CD14-positive monocyte (primary cell): Measurements from ENCODE around the gene MADD. TPM values are rescaled to one million over a fixed set of nuclear protein-coding genes. Genes with fewer than 3 reads are reported as not detected.

ENCODE experiments used
- DNase-seq, 3 donors: peaks; one replicate each; pipeline ENCODE4 v3.0.0-alpha.2; 2011 to 2022
- H2AFZ ChIP-seq: 2 replicates; pipeline ENCODE4 v1.6.0; 2012; ENCODE audit warnings: mild to moderate bottlenecking, low read depth, low read length, inconsistent platforms; ENCODE audit not compliant: insufficient read depth, poor library complexity, severe bottlenecking
- H3K27ac ChIP-seq, 2 donors: 1 replicate in 1 of 2; 2 replicates in 1 of 2; pipeline ENCODE4 v1.5.1; 2012 to 2013; ENCODE audit warnings: low read length in 2 of 2, control low read depth in 1 of 2, inconsistent platforms in 1 of 2, low read depth in 1 of 2, mild to moderate bottlenecking in 1 of 2
- H3K27me3 ChIP-seq, 2 donors: one replicate each; pipeline versions ENCODE4 v1.6.0 to v1.6.1; 2011 to 2013; ENCODE audit warnings: low read length in 2 of 2; ENCODE audit not compliant: control insufficient read depth in 2 of 2, insufficient read depth in 2 of 2
- H3K36me3 ChIP-seq, 2 donors: replicated peaks in 1 of 2; 1 replicate in 1 of 2; 2 replicates in 1 of 2; pipeline versions ENCODE4 v1.5.1 to v1.6.1; 2012 to 2013; ENCODE audit warnings: low read length in 2 of 2, control low read depth in 1 of 2, inconsistent platforms in 1 of 2, mild to moderate bottlenecking in 1 of 2; ENCODE audit not compliant: insufficient read depth in 2 of 2, control insufficient read depth in 1 of 2
- H3K4me1 ChIP-seq, 2 donors: 1 replicate in 1 of 2; 2 replicates in 1 of 2; pipeline versions ENCODE4 v1.5.1 to v1.6.1; 2012 to 2013; ENCODE audit warnings: low read length in 2 of 2, control low read depth in 1 of 2, inconsistent platforms in 1 of 2, mild to moderate bottlenecking in 1 of 2, moderate library complexity in 1 of 2; ENCODE audit not compliant: insufficient read depth in 2 of 2, control insufficient read depth in 1 of 2
- H3K4me2 ChIP-seq: replicated peaks from 2 replicates; pipeline ENCODE3; 2012; ENCODE audit warnings: low read length, moderate library complexity, mild to moderate bottlenecking; ENCODE audit not compliant: poor library complexity, severe bottlenecking; ENCODE audit errors: extremely low read depth
- H3K4me3 ChIP-seq, 3 experiments: fragments of 200-600 bp in 1 of 3; sonication (generic) in 1 of 3; replicated peaks in 1 of 3; 1 replicate in 2 of 3; 2 replicates in 1 of 3; pipeline ENCODE4 v1.5.1; 2011 to 2013; ENCODE audit warnings: low read length in 3 of 3, mild to moderate bottlenecking in 3 of 3, control low read depth in 2 of 3, low read depth in 2 of 3, inconsistent platforms in 1 of 3, moderate library complexity in 1 of 3
- H3K79me2 ChIP-seq: 2 replicates; pipeline ENCODE4 v1.6.0; 2012; ENCODE audit warnings: mild to moderate bottlenecking, control low read depth, inconsistent platforms, low read length, moderate library complexity; ENCODE audit not compliant: insufficient read depth
- H3K9ac ChIP-seq: 2 replicates; pipeline ENCODE4 v1.6.0; 2017; ENCODE audit warnings: low read length, mild to moderate bottlenecking; ENCODE audit not compliant: insufficient read depth, poor library complexity, severe bottlenecking
- H3K9me3 ChIP-seq, 2 donors: replicated peaks in 1 of 2; 1 replicate in 1 of 2; 2 replicates in 1 of 2; pipeline versions ENCODE4 v1.5.1 to v1.6.1; 2012 to 2013; ENCODE audit warnings: low read length in 2 of 2, control low read depth in 1 of 2; ENCODE audit not compliant: control insufficient read depth in 1 of 2, insufficient read depth in 1 of 2
- H4K20me1 ChIP-seq: 2 replicates; pipeline ENCODE4 v1.6.0; 2012; ENCODE audit warnings: mild to moderate bottlenecking, low read length, control low read depth, moderate library complexity; ENCODE audit not compliant: insufficient read depth
- H3K27ac Mint-ChIP-seq, 7 donors: one replicate each; pipeline ENCODE4 v1.8.0; 2020; ENCODE audit warnings: mild to moderate bottlenecking in 7 of 7, mixed read lengths in 7 of 7, moderate library complexity in 6 of 7, inconsistent platforms in 2 of 7
- H3K27me3 Mint-ChIP-seq, 3 donors: one replicate each; pipeline ENCODE4 v1.8.0; 2021 to 2022; ENCODE audit warnings: low read depth in 3 of 3, mild to moderate bottlenecking in 3 of 3, mixed read lengths in 3 of 3, moderate library complexity in 3 of 3, inconsistent platforms in 1 of 3
- H3K36me3 Mint-ChIP-seq, 2 donors: one replicate each; pipeline ENCODE4 v1.8.0; 2020; ENCODE audit warnings: mixed read lengths in 2 of 2, inconsistent platforms in 1 of 2, mild to moderate bottlenecking in 1 of 2
- H3K4me1 Mint-ChIP-seq: one replicate; pipeline ENCODE4 v1.8.0; 2020; ENCODE audit warnings: mild to moderate bottlenecking, mixed read lengths
- H3K4me3 Mint-ChIP-seq, 2 donors: one replicate each; pipeline ENCODE4 v1.8.0; 2020; ENCODE audit warnings: mild to moderate bottlenecking in 2 of 2, mixed read lengths in 2 of 2, moderate library complexity in 1 of 2
- H3K9me3 Mint-ChIP-seq, 7 donors: one replicate each; pipeline ENCODE4 v1.8.0; 2020 to 2022; ENCODE audit warnings: mixed read lengths in 7 of 7, mild to moderate bottlenecking in 6 of 7, moderate library complexity in 6 of 7, inconsistent platforms in 2 of 7
- WGBS: methylation state at CpG from one replicate; pipeline ENCODE4 v1.1.5; 2013; ENCODE audit warnings: missing lambda C conversion rate; ENCODE audit not compliant: insufficient coverage; 5-methylcytosine and 5-hydroxymethylcytosine counted together
- intact Hi-C, 2 donors: fragments of 100-400 bp; cut with micrococcal nuclease; formaldehyde crosslinking; loops; one replicate each; pipeline versions ENCODE4 v1.15.0 to v1.15.1; 2023
- polyA plus RNA-seq, 3 donors: library from polyadenylated mRNA; depleted of rRNA in 1 of 3; unstranded in 2 of 3; stranded (reverse) in 1 of 3; fragments of 300-500 nt in 2 of 3; fragments of >200 nt in 1 of 3; fragmentation: Illumina TruSeq in 2 of 3; gene quantifications; 1 replicate in 2 of 3; 2 replicates in 1 of 3; pipeline ENCODE4 v1.2.3, GENCODE V29; 2012 to 2021
- TF ChIP-seq, protein P1 (sequence below): fragments of 200-600 bp; IDR thresholded peaks from one replicate; pipeline ENCODE4 v1.8.0; 2022; ENCODE audit warnings: antibody characterized with exemption, mild to moderate bottlenecking

MADD gene
- polyA plus RNA-seq, 3 donors, result 6.4 to 58.1 (median 12.2) TPM

DNA sequence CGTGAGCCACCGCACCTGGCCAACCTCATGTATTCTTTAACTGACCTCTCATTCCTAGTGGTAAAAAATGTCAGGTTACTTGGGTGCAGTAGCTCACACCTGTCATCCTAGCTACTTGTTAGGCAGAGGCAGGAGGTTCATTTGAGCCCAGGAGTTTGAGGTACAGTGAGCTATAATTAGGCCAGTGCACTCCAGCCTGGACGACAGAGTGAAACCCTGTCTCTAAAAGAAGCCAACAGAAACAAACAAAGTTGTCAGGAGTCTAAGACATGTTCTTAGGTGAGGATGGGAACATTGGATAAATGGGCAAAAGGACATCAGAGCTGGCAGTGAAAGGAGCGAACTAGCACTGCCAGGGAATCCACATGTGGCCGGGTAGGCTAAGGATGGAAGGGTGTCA is 18.1 kb downstream of the MADD start:
- no peaks in the 10 kb centered on the region for H3K9me3 ChIP-seq
- peaks cover 72% of the 10 kb centered on the region for H4K20me1 ChIP-seq
- no peak overlapping the region for H2AFZ ChIP-seq
- Mint-ChIP-seq H3K9me3 (peaks cover 0 to 1% (median 0%) of the 10 kb centered on the region in 7 donors), H3K4me3 (no peak overlapping the region), H3K36me3 (peaks cover 88 to 100% of the 10 kb centered on the region in 2 donors), H3K4me1 (no peaks in the 10 kb centered on the region), H3K27me3 (peaks cover 0 to 1% (median 0%) of the 10 kb centered on the region in 3 donors), H3K27ac (no peak overlapping the region)
- H3K4me1 ChIP-seq, result no peaks in the 10 kb centered on the region
- no peak overlapping the region for H3K27ac ChIP-seq
- TF ChIP-seq, protein P1, sequence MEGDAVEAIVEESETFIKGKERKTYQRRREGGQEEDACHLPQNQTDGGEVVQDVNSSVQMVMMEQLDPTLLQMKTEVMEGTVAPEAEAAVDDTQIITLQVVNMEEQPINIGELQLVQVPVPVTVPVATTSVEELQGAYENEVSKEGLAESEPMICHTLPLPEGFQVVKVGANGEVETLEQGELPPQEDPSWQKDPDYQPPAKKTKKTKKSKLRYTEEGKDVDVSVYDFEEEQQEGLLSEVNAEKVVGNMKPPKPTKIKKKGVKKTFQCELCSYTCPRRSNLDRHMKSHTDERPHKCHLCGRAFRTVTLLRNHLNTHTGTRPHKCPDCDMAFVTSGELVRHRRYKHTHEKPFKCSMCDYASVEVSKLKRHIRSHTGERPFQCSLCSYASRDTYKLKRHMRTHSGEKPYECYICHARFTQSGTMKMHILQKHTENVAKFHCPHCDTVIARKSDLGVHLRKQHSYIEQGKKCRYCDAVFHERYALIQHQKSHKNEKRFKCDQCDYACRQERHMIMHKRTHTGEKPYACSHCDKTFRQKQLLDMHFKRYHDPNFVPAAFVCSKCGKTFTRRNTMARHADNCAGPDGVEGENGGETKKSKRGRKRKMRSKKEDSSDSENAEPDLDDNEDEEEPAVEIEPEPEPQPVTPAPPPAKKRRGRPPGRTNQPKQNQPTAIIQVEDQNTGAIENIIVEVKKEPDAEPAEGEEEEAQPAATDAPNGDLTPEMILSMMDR, result no peak
- H3K27me3 ChIP-seq, result no peaks in the 10 kb centered on the region
- no peaks in the 10 kb centered on the region for H3K79me2 ChIP-seq
- intact Hi-C loops, result no loop called here
- DNase-seq, result no peak
- no peak overlapping the region for H3K4me3 ChIP-seq
- peaks cover 95 to 100% of the 10 kb centered on the region in 2 donors for H3K36me3 ChIP-seq
- WGBS, result 97% methylated on average over 3 of the region's 5 CpGs
- no peak overlapping the region for H3K4me2 ChIP-seq
- H3K9ac ChIP-seq, result no peak overlapping the region

DNA sequence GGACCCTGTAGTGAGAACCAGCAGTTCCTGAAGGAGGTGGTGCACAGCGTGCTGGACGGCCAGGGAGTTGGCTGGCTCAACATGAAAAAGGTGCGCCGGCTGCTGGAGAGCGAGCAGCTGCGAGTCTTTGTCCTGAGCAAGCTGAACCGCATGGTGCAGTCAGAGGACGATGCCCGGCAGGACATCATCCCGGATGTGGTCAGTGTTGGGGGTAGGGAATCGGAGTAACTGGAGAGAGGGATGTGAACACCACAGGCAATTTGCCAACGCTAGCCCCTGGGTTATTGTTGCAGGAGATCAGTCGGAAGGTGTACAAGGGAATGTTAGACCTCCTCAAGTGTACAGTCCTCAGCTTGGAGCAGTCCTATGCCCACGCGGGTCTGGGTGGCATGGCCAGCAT is 19.9 kb downstream of the MADD start:
- Mint-ChIP-seq H3K9me3 (peaks cover 0 to 1% (median 0%) of the 10 kb centered on the region in 7 donors), H3K36me3 (peaks cover 87 to 96% of the 10 kb centered on the region in 2 donors), H3K4me1 (no peaks in the 10 kb centered on the region), H3K27me3 (no peaks in the 10 kb centered on the region), H3K27ac (peak overlapping the region in 1 of 7 donors; percentile 32), H3K4me3 (no peak overlapping the region)
- Histone ChIP-seq H3K9me3 (no peaks in the 10 kb centered on the region), H3K4me3 (no peak overlapping the region), H4K20me1 (peaks cover 63% of the 10 kb centered on the region), H3K27ac (no peak overlapping the region), H3K4me2 (no peak overlapping the region), H3K36me3 (peaks cover 96 to 99% of the 10 kb centered on the region in 2 donors), H3K4me1 (no peaks in the 10 kb centered on the region), H2AFZ (no peak overlapping the region), H3K27me3 (no peaks in the 10 kb centered on the region), H3K79me2 (no peaks in the 10 kb centered on the region), H3K9ac (no peak overlapping the region)
- DNase-seq, result no peak
- TF ChIP-seq, protein P1, result no peak
- intact Hi-C loops, result no loop called here
- WGBS, result 97% methylated on average over 9 of the region's 15 CpGs
